Activated CD4-positive, CD25-positive, alpha-beta regulatory T cell (primary cell): ENCODE measurements around the gene ST6GALNAC4.

Experiments
- DNase-seq, 4 experiments: peaks; one replicate each; lab custom pipeline; 2025; lab: John Stamatoyannopoulos, UW

The ST6GALNAC4 gene

GRCh38 chr9:127947841-127948710 is 31.2 kb upstream of the ST6GALNAC4 start:
- DNase-seq: no peak

DNA sequence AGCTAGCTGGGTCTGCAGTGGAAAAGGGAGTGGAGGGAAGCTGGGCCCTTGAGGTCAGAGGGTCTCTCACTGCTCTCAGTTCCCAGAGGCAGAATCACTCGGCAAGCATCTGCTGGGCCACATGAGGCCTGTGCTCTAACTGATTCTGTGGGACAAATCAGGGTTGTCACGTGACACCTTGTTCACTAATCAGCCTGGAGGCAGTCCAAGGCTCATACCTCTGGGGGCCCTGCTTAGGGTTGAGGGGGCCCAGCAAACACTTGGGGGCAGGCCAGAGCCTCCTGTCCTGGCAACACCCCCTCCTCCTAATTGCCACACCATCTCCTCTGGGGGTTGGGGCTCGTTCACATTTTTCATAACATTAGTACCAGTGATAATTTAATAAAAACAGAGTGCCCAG is 29.9 kb upstream of the ST6GALNAC4 start:
- DNase-seq: no peak

DNA sequence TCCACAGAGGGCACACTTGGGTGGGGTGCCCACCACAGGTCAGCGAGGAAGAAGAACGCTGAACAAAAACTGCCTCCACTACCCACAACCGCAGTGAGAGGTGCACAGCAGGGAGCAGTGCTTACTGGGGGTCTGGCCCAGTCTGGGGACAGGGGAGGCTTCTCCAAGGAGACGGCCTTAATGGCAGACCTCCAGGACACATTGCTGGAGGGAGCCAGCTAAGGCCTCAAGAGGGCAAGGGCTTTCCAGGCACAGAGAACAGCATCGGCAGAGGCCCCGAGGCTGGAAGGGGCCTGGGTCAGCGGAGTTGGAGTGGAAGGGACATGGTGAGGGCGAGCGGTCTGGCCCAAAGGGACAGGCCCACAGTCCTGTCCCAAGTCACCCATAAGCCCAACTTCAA is 29.1 kb upstream of the ST6GALNAC4 start:
- no peak for DNase-seq

DNA sequence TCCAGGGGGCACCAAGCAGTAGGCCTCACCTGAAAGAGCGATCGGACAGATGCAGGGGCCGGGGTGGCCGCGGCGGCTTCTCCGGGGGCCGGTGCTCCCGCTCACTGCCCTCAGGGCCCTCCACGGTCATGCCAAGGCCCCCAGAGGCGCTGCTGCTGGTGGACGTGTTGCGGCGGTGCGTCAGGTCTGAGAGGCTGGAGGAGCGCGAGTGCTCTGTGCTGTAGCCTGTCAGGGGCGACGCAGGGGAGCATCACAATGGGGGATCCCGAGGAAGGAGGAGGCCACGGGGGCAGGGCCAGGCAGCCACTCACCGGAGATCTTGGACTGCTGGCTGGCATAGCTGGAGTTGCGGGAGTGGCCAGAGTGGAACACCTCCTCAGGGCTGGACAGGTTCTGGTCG is 28.5 kb upstream of the ST6GALNAC4 start:
- DNase-seq: no peak

GRCh38 chr9:127944586-127945218 is 27.9 kb upstream of the ST6GALNAC4 start:
- no peak for DNase-seq

GRCh38 chr9:127943731-127944144 is 26.9 kb upstream of the ST6GALNAC4 start:
- DNase-seq: peak; percentile 51 to 63 (median 56)

DNA sequence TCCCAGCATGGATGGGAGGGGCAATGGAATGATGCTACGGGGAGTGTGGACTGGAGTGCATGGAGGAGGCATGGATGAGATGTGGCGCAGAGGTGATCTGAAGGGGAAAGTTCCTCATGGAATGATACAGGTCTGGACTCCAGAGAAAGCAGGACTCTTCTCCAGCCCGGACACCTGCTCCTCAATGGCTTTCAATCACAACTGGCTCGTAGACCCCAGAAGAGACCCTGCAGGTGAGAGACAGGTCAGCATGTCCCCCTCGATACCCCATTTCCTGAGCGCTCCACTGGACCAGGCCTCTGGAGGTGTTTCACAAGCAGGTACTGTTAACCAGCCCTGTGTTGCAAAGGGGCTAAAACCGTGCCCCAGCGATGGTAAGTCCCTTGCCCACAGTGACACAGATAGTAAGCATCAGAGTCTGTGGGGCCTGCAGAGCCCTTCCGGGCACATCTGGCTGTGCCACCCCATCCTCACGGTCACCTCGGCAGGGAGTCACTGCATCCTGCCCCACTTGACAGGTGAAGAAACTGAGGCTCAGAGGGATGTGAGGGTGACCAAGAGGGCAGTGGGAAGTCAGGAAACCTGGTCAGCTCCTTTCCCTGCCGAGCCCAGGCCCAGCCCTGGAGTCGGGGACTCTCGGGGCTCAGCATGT is 26.3 kb upstream of the ST6GALNAC4 start:
- no peak for DNase-seq

DNA sequence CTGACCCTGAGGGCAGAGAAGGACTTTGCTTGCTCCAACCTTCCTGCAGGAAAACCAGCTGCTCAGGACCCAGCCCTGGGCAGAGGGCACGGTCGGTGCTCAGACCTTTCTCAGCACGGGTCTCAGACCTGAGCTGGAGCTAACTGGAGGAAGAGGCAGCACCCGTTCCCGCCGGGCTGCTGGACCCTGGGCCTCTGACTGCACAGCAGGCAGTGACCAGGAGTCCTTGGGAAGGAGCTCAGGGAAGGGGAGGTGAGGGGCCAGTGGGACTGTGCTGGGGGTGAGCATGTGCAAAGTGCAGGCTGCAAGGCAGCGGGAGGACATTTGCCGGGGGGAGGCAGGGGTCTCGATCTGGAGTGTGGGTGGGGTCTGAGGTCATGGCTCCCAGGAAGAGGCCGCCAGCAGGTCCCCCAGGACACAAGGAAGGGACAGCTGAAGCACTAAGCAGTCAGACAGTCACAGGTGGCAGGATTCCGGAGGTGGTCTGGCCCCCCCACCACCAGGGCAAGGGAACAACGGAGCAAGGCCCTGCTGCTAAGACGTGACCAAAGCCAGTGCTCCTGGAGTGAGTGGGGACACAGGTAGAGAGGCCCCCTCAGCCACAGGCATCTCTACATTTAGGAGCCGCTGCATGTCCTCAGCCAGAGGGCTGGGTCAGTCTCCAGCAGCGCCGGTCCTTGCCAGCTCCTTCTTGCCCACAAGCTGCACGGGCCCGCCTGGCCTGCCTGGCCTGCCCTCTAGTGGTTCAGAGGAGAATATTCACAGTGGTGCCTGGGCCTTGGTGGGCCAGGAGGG is 25.6 kb upstream of the ST6GALNAC4 start:
- peak in 1 of 4 experiments; percentile 35 for DNase-seq

DNA sequence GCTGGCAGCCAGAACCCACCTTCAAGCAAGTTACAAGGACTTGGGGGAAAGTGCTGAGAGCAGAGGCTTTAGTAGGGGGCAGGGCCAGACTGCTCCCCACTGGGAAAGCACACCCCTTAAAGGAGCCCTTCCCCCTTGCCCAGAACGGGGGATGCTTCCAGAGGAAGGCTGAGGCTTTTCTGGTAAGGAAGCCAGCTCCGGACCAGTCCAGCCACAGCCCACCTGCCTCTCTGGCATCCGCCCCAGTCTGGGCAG is 25.0 kb upstream of the ST6GALNAC4 start:
- no peak for DNase-seq

DNA sequence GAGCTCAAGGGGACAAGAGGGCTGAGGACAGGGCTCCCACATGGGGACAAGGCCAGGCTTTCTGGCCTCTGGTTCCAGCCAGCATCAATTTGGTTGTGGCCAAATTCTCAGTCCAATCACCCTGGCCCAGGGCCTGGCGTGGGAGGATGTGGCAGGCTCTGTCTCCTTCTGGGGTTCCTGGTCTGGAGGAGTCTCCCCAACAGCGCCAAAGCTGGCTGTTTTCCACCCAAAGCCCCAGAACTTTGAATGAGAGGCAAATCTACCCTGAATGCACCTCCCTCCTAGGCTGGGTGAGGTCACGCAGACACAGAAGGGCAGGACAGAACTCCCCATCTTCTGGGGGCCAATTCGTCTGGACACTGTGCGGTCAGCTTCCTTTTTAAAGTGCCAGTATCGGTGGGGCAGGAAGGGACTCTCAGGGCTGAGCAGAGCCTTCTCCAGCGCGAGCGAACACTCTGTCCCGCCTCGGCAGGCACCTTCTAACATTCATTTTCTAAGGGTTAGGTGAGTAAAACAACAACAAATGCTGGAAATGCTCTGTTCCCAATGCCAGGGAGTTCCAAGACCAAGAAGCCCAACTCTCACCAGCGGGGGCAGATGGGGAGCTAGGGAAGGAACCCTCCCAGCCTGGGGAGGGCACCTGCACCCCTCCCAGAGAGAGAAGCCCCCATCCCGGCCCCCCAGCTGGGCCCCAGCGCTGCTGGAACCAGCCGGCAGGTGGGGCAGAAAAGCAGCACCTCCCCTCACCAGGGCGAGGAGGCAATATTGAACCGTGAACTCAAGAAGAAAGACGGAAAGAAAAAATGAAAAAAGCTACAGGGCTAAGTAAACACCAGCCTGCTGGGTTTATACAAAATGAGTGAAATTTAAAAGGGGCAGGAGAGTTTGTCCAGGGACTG is 24.5 kb upstream of the ST6GALNAC4 start:
- no peak for DNase-seq

- DNase-seq: no peak
Measured at GRCh38 chr9:127940593-127940992, 23.8 kb upstream of the ST6GALNAC4 start.

DNA sequence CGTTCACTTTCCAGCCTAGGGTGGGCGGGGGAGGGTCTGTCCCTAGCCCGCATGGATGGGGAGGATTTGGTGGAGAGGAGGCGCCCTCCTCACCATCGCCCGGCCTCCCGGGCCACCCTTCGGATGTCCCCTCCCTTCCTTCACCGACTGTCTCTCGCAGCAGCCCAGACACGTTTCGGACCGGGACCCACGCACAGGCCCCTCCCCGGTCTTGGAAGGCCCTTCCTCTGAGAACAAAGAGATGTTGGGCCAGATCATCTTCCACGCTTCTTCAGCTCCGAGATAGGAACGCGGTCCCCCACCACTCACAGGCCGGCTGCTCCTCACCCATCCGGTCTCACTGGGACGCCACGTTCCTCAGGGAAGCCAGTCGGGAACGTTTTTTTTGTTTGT is 21.5 kb upstream of the ST6GALNAC4 start:
- no peak for DNase-seq

DNA sequence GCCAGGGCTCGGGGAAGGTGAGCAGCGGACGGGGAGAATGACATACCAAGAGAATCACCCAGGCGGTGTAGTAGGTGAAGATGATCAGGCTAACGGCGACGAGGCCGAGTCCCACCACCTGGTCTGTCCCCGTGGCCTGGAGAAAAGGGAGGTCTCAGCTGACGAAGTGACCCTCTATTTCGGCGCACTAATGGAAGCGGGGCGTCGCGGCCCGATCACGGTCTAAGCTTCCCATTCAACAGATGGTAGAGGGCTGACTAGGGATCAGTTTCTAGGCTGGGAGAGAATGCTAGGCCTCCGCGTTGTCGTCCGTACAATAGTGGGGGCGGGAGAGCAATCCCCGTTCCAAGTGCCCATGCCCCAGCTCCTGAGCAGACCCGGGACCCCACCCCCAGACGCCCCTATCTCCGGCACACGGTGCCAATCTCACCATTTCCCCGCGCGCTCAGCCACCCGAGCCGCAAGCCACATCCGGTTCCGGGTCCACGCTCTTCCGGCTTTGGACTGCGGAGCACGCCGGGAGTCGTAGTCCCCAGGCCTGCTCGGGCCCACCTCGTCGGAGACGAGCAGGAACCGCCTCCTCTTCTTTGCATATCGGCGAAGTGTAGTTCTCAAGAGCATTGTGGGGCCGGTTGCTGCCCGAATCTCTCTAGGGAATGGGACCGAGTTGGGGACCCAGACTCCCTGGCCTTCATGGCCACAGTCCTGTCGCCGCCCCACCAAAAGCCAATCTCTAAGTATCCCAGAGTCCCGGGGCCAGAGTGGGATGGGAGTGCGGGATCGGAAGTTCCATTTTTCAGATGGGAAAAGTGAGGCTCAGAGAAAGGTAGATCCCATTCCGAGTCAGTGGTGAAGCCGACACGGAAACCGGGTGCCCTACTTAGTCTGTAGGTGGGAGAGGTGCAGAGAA is 20.8 kb upstream of the ST6GALNAC4 start, which contains the start of gene DPM2:
DPM2 (minus strand) TSS at position 467 of the 910 bp plus-strand sequence; CDS start at position 433, 34 bp downstream.
- peak; percentile 64 to 81 (median 75) for DNase-seq

- DNase-seq: no peak
Measured at GRCh38 chr9:127937056-127937387, 20.2 kb upstream of the ST6GALNAC4 start.

- DNase-seq: no peak
Measured at GRCh38 chr9:127936347-127936852, 19.6 kb upstream of the ST6GALNAC4 start.

DNA sequence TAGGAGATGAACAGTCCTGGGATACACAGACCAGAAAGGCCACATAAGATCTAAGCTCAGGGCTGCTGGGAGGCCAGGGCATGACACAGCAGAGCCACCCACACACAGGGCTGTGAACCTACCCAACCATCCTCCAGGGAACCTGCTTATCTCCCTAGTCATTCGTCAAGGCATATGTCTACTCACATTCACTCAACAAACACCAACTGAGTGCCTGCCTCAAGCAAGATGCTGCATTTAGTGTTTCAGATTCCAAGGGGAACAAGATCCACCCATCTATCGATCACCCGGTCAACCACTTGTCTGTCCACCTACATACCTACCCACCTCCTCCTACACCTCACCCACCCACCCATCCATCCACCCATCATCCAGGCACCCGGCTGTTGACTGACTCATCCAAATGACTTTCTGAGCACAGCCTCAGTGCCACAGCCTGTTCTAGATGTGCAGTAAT is 19.0 kb upstream of the ST6GALNAC4 start:
- no peak for DNase-seq

DNA sequence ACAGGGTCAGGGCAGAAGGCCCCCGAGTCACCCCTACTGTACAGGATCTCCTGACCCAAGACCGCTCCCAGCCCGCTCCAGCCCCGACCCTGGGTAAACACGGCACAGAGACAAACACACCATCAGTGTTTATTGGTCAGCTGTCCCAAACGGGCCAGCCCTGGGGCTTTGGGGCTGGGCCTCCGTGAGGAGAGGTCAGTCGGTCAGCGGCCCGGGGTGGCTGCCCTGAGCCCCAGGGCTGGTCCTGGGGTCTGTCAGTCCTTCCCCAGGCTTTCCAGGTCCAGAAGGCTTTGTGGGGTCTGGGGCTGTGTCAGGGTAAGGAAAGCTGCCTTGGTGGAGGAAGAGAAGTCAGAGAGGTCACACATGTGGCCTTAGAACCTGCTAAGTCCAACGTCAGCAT is 18.1 kb upstream of the ST6GALNAC4 start:
- DNase-seq: no peak

DNA sequence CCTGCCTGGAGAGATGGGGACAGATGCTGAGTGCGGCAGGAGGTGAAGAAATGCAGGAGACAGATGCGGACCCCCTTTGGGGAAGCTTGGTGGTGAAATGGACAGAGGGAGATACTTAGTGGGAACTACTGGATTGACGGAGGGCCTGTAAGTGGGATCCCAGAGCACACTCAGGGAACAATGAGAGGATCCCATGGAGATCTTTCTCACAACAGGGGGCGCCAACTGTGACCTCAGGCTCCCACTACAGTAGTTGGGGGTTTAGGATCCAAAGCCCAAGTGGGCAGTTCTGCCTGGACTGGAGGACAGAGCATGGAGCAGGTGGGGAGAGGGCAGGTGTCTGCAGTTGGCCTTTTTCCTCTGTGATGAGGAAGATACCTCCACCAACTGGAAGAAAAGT is 17.4 kb upstream of the ST6GALNAC4 start:
- no peak for DNase-seq

GRCh38 chr9:127931092-127931881 is 14.4 kb upstream of the ST6GALNAC4 start:
- DNase-seq: no peak
